ENCODE data around the gene NUP85. TPM values are rescaled to one million over a fixed set of nuclear protein-coding genes. Genes with fewer than 3 reads are reported as not detected.

The NUP85 gene
- total RNA-seq, 2 experiments from 2014 or later, result 130 to 160 TPM

DNA sequence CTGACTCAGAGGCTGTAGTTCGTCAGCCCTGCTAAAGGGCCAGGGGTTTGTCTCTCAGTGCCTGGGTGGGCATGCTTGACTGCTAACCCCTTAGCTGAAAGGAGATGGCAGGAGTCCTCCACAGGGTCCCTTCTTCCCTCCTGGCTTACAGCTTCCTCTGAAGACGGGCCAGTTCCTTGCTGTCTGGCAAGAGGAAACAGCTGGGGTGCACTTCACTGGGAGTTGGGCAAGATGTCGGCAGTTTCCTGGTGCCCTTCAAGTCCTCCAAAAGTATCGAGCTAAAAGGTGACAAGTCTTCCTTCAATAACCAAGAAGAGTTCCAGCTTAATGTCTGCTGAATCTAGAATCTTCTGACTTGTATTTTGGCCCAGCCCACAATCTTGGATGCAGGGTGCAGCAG lies 23.4 kb downstream of the NUP85 start:
- DNase-seq (no peak), ATAC-seq (no peak)
- H3K9me3 Mint-ChIP-seq (ENCODE audit: low read depth), result no peaks in the 10 kb centered on the region
- CTCF ChIA-PET, result interaction anchor here (0.7 to 2.5 kb wide), 3 partner anchors 9 to 18 kb away, joined by 3 to 9 read pairs (median 8); no protein-coding TSS in a partner anchor
- no peak overlapping the region for H3K27ac Mint-ChIP-seq
- H3K4me3 Mint-ChIP-seq, result no peak overlapping the region
- H3K4me1 Mint-ChIP-seq, result no peaks in the 10 kb centered on the region
- no peaks in the 10 kb centered on the region for H3K27me3 Mint-ChIP-seq
- intact Hi-C loops (cut with DNase I, micrococcal nuclease), result no loop called here
- POLR2A ChIA-PET, result interaction anchor here (0.6 to 0.8 kb wide), 2 partner anchors 21 to 172 kb away, joined by 3 to 5 read pairs; no protein-coding TSS in a partner anchor
- peaks cover 54% of the 10 kb centered on the region for H3K36me3 Mint-ChIP-seq (ENCODE audit: low read depth)

DNA sequence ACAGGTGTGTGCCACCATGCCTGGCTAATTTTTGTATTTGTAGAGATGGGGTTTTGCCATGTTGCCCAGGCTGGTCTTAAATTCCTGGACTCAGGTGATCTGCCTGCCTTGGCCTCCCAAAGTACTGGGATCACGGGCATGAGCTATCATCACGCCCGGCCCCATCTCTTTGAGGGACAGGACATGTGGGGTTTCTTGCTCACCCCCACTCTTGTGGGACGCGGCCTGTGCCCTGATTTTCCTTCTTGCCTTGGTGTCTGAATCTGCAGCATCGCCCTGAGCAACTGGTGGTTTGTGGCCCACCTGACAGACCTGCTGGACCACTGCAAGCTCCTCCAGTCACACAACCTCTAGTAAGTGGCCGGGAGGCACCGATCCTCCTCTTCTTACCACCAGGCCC lies 25.6 kb downstream of the NUP85 start:
- Mint-ChIP-seq H3K9me3 (ENCODE audit: low read depth) (no peaks in the 10 kb centered on the region), H3K4me1 (no peaks in the 10 kb centered on the region), H3K27ac (no peak overlapping the region), H3K4me3 (no peak overlapping the region), H3K36me3 (ENCODE audit: low read depth) (peaks cover 49% of the 10 kb centered on the region), H3K27me3 (no peaks in the 10 kb centered on the region)
- DNase-seq (no peak), ATAC-seq (no peak)
- ChIA-PET POLR2A (interaction anchor here (1.9 kb wide), 1 partner anchor 11 kb away, joined by 5 read pairs; no protein-coding TSS in a partner anchor), CTCF (interaction anchor here (0.5 to 2.7 kb wide), 5 partner anchors 9 to 269 kb away, joined by 3 to 7 read pairs (median 4); no protein-coding TSS in a partner anchor)
- intact Hi-C loops (cut with DNase I, micrococcal nuclease), result no loop called here

DNA sequence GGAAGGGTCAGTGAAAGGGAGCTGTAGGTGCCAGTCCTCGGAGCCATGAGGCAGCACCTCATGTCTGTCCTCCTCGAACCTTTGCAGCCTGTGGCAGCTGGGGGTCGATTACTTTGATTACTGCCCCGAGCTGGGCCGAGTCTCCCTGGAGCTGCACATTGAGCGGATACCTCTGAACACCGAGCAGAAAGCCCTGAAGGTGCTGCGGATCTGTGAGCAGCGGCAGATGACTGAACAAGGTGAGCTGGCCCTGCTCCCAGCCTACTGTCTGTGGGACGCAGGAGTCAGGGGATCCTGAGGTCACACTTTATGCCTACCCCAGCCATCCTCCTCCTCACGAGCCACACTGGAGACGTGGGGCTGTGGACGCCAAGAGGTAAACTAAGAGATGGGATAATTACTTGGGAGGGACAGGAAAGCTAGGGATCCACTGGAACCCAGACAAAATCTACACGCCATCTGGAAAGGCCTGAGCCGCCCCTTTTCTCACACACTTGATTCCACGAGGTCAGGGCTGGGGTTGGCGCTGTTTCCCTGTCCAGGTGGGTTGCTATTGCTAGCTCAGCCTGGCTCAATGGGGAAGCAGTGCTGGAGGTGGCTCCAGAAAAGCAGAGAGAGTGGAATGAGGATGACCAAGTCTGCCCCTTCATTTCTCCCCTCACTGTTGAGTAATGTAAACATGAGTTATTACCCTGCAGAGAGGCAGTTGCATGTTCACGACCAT lies 26.4 kb downstream of the NUP85 start:
- Mint-ChIP-seq H3K9me3 (ENCODE audit: low read depth) (no peaks in the 10 kb centered on the region), H3K27me3 (no peaks in the 10 kb centered on the region), H3K36me3 (ENCODE audit: low read depth) (peaks cover 53% of the 10 kb centered on the region), H3K4me1 (no peaks in the 10 kb centered on the region), H3K27ac (no peak overlapping the region), H3K4me3 (no peak overlapping the region)
- CTCF ChIA-PET, result interaction anchor here (0.5 to 2.7 kb wide), 6 partner anchors 8 to 259 kb away, joined by 3 to 7 read pairs (median 4); partner anchors contain the start of gene HID1
- DNase-seq (no peak), ATAC-seq (no peak)
- POLR2A ChIA-PET, result interaction anchor here (0.5 to 1.9 kb wide), 3 partner anchors 12 to 44 kb away, joined by 3 to 5 read pairs (median 5); no protein-coding TSS in a partner anchor
- intact Hi-C loops (cut with DNase I, micrococcal nuclease), result no loop called here

DNA sequence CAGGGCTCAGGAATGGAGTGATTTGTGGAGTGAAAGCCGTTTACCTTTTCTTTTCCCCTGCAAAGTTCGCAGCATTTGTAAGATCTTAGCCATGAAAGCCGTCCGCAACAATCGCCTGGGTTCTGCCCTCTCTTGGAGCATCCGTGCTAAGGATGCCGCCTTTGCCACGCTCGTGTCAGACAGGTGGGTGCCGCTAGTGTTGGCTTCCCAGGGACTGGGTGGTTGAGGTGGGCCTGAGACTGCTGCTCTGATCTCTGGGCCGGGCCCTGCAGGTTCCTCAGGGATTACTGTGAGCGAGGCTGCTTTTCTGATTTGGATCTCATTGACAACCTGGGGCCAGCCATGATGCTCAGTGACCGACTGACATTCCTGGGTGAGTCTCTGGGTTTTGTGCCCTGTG lies 27.3 kb downstream of the NUP85 start:
- H3K4me3 Mint-ChIP-seq, result no peak overlapping the region
- intact Hi-C loops (cut with DNase I, micrococcal nuclease), result no loop called here
- DNase-seq (no peak), ATAC-seq (no peak)
- H3K4me1 Mint-ChIP-seq, result no peaks in the 10 kb centered on the region
- ChIA-PET CTCF (interaction anchor here (0.5 to 2.7 kb wide), 4 partner anchors 9 to 260 kb away, joined by 3 to 7 read pairs (median 4); partner anchors contain the start of gene HID1), POLR2A (no interaction called here)
- H3K9me3 Mint-ChIP-seq (ENCODE audit: low read depth), result no peaks in the 10 kb centered on the region
- no peak overlapping the region for H3K27ac Mint-ChIP-seq
- H3K36me3 Mint-ChIP-seq (ENCODE audit: low read depth), result peaks cover 55% of the 10 kb centered on the region
- H3K27me3 Mint-ChIP-seq, result no peaks in the 10 kb centered on the region

DNA sequence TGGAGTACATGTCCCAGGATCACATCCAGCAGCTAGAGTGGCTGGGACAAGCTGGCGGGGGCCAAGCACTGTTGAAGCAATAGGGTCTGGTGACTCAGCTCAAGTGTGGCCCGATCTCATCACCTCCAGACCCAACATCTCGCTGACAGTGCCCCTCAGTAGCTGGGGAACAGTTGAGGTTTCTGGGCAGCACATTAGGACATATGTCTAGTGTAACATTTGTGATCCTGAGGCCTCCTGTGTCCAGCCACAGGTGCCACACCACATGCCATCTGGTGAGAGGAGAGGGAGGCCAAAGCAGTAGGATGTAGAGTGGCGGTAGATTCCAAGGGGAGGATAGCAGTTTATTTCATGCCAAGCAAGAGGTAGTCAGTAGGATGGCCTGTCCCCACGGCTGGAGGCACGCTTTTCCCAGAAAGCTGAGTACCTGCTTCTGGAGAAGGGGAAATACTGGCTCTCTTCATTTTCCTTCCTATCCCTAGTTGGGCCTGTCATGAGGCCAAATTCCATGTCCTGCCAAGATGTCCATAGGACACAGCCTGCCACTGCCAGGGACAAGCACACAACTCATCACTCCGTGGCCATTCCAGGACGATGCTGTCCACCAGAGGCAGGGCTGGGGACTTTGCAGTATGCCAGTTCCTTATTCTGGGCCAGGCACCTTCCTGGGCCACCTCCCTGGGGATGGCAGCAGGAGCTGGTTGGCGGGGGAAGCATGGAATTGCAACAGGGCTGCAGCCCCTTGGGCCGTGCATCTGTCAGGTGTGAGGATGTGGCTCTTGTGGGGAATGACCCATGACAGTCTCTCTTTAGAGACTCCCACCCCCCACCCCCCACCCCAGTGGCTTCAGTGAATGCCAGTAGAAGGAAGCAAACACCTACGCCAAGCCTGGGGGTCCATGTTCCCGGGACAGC lies 31.9 kb downstream of the NUP85 start:
- Mint-ChIP-seq H3K36me3 (ENCODE audit: low read depth) (peaks cover 52% of the 10 kb centered on the region), H3K4me1 (peaks cover 23% of the 10 kb centered on the region), H3K27me3 (no peaks in the 10 kb centered on the region), H3K9me3 (ENCODE audit: low read depth) (no peaks in the 10 kb centered on the region), H3K27ac (no peak overlapping the region), H3K4me3 (no peak overlapping the region)
- no peak for DNase-seq
- intact Hi-C loops (cut with DNase I, micrococcal nuclease), result loop anchor here (1.0 to 5.0 kb wide), 2 partner anchors 35 to 123 kb away; partner anchors contain the start of gene MIF4GD (in 1 of the 2)
- no peak for ATAC-seq
- POLR2A ChIA-PET, result interaction anchor here (0.9 to 1.5 kb wide), 2 partner anchors 24 to 33 kb away, joined by 5 read pairs; partner anchors contain the start of gene MIF4GD
- CTCF ChIA-PET, result interaction anchor here (1.0 to 5.7 kb wide), 7 partner anchors 8 to 126 kb away, joined by 3 to 50 read pairs (median 4); partner anchors contain the start of genes GGA3 and MRPS7

DNA sequence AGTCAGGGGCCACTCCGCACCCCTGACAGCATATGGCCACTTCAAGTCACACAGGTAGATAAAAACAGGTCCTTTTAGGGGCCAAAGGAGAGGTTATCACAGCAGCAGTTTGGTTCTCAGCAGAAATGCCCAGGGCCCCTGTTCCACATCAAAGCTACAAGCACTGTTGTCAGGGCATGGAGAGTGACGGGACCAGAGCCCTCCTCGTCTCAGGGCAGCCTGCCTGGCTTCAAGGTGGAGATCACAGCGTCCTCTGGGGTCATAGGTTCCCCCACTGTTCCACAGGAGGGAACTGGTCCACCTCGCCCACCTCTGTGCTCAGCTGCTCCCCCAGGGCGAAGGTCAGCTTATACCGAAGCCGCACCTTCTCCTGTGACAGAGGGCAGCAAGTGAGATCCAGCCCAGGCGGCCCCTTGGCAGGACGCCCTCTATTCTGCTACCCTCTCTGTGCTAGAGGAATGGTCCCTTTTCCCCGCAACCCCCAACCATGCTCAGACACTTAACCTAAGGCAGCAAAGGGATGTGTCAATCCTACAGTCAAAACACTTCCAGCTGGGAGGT lies 32.6 kb downstream of the NUP85 start:
- peaks cover 50% of the 10 kb centered on the region for H3K36me3 Mint-ChIP-seq (ENCODE audit: low read depth)
- POLR2A ChIA-PET, result interaction anchor here (0.9 to 1.5 kb wide), 2 partner anchors 23 to 33 kb away, joined by 5 read pairs; partner anchors contain the start of gene MIF4GD
- H3K27me3 Mint-ChIP-seq, result no peaks in the 10 kb centered on the region
- H3K4me3 Mint-ChIP-seq, result no peak overlapping the region
- intact Hi-C loops (cut with DNase I, micrococcal nuclease), result loop anchor here (1.0 to 5.0 kb wide), 2 partner anchors 34 to 124 kb away; partner anchors contain the start of gene MIF4GD (in 1 of the 2)
- no peaks in the 10 kb centered on the region for H3K9me3 Mint-ChIP-seq (ENCODE audit: low read depth)
- CTCF ChIA-PET, result interaction anchor here (1.3 to 5.7 kb wide), 6 partner anchors 9 to 175 kb away, joined by 3 to 50 read pairs (median 6); partner anchors contain the start of genes GGA3 and MRPS7
- peaks cover 31% of the 10 kb centered on the region for H3K4me1 Mint-ChIP-seq
- ATAC-seq, result no peak
- H3K27ac Mint-ChIP-seq, result no peak overlapping the region
- DNase-seq, result no peak

DNA sequence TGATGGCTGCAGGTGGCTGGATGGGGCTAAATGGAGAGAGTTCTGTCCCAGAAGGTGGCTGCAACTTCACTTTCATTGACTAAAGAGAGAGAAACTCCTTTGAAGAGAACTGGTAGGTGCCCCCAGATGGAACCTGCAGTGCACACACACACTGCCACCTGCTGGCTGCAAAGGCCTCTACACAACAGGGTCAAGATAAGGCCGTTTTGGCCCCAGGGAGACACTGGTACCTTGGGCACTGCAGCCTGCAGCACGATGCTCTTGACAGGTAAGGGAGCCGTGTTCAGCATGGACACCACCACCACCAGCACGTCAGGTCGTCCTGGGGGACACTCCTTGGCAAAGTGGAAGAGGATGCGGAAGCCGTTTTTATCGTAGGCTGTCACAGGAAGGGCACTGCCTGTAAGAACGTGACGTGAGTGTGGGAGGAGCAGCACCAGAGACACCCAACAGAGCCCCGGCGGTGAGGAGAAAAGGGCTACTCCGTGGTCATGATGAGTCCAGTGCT lies 33.3 kb downstream of the NUP85 start:
- ATAC-seq (peak; percentile 71), DNase-seq (peak; percentile 79)
- Mint-ChIP-seq H3K4me3 (no peak overlapping the region), H3K27me3 (no peaks in the 10 kb centered on the region), H3K27ac (peak overlapping the region; percentile 87), H3K36me3 (ENCODE audit: low read depth) (peaks cover 55% of the 10 kb centered on the region), H3K4me1 (peaks cover 37% of the 10 kb centered on the region), H3K9me3 (ENCODE audit: low read depth) (no peaks in the 10 kb centered on the region)
- CTCF ChIA-PET, result interaction anchor here (0.7 to 5.8 kb wide), 12 partner anchors 10 to 174 kb away, joined by 3 to 60 read pairs (median 6); partner anchors contain the start of genes GGA3, MIF4GD and MRPS7
- intact Hi-C loops (cut with DNase I, micrococcal nuclease), result loop anchor here (1.0 to 5.0 kb wide), 2 partner anchors 34 to 124 kb away; partner anchors contain the start of gene MIF4GD (in 1 of the 2)
- POLR2A ChIA-PET, result interaction anchor here (2.4 kb wide), 1 partner anchor 32 kb away, joined by 13 read pairs; the partner anchor contains the start of gene MIF4GD

DNA sequence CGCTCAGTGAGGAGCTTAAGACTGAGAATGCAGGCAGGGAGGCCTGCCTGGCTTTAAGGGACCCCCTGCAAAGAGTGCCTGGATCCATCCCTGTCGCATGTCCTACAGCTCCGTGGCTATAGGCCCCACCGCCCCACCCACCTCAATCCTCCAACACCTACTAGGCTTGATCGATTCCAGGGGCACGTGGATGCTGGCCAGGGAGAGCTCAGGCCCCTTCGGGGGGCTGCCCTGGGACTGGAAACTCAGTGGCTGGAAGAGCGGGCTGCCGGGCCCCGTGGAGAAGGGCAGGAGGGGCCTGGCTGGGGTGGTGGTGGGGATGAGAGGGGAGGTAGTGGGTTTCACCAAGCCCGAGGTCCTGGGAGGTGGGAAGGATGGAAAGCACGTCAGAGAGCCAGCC lies 33.7 kb downstream of the NUP85 start:
- H3K36me3 Mint-ChIP-seq (ENCODE audit: low read depth), result peaks cover 60% of the 10 kb centered on the region
- peaks cover 42% of the 10 kb centered on the region for H3K4me1 Mint-ChIP-seq
- intact Hi-C loops (cut with DNase I, micrococcal nuclease), result loop anchor here in 1 of 2 experiments (5.0 kb wide), 1 partner anchor 33 kb away; the partner anchor contains the start of gene MIF4GD
- peak overlapping the region; percentile 87 for H3K27ac Mint-ChIP-seq
- DNase-seq (no peak), ATAC-seq (no peak)
- ChIA-PET POLR2A (interaction anchor here (2.4 kb wide), 1 partner anchor 31 kb away, joined by 13 read pairs; the partner anchor contains the start of gene MIF4GD), CTCF (interaction anchor here (0.7 to 5.8 kb wide), 14 partner anchors 9 to 174 kb away, joined by 3 to 60 read pairs (median 6); partner anchors contain the start of genes GGA3, MIF4GD, MRPS7 and SLC25A19)
- H3K27me3 Mint-ChIP-seq, result no peaks in the 10 kb centered on the region
- no peaks in the 10 kb centered on the region for H3K9me3 Mint-ChIP-seq (ENCODE audit: low read depth)
- no peak overlapping the region for H3K4me3 Mint-ChIP-seq

DNA sequence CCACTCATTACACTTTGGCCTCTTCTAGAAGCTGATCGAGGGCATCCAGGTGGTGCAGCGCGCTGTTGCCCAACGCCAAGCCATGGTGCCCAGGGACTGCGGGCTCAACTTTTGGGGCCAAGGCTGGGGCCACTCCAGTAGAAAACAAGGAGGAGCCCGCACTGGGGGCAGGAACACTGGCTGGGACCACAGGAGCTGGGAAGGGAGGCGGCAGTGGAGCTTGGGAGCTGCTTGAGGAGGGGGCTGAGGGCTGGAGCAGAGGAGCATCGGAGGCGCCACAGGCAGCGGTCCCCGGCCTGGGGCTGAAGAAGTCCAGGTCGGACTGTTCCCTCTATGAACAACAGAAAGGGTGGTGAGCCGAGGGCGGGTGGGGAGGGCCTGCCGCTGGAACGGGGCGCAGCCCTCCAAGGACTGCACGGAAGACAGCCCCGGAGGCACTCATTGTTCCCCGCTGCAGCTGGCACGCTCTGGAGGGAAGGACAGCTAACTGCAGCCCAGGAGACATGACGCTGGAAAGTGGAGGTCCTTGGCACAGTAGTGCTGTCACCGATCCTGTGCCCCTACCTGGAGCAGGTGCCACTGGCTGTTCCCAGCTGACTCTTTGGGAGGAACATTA lies 34.4 kb downstream of the NUP85 start:
- Mint-ChIP-seq H3K4me3 (no peak overlapping the region), H3K4me1 (peaks cover 48% of the 10 kb centered on the region), H3K27ac (peak overlapping the region; percentile 19), H3K9me3 (ENCODE audit: low read depth) (no peaks in the 10 kb centered on the region), H3K36me3 (ENCODE audit: low read depth) (peaks cover 62% of the 10 kb centered on the region), H3K27me3 (no peaks in the 10 kb centered on the region)
- intact Hi-C loops (cut with DNase I, micrococcal nuclease), result loop anchor here (1.0 to 5.0 kb wide), 3 partner anchors 31 to 173 kb away; partner anchors contain the start of gene MIF4GD (in 2 of the 2)
- CTCF ChIA-PET, result interaction anchor here (0.6 to 5.8 kb wide), 27 partner anchors 9 to 464 kb away, joined by 3 to 60 read pairs (median 3); partner anchors contain the start of genes GGA3, GRB2, MIF4GD and MRPS7
- DNase-seq, result no peak
- POLR2A ChIA-PET, result interaction anchor here (0.6 to 3.4 kb wide), 6 partner anchors 10 to 599 kb away, joined by 3 to 14 read pairs (median 6); partner anchors contain the start of genes GGA3, MIF4GD, MRPS7 and SLC25A19
- no peak for ATAC-seq

Data from activated CD4-positive, alpha-beta T cell treated with anti-CD3 and anti-CD28 coated beads for 36 hours (primary cell).